ENCODE data around the gene ZBTB7C. TPM values are rescaled to one million over a fixed set of nuclear protein-coding genes. Genes with fewer than 3 reads are reported as not detected.

The ZBTB7C gene
- total RNA-seq, 1 experiment from 2014 or later: not detected

DNA sequence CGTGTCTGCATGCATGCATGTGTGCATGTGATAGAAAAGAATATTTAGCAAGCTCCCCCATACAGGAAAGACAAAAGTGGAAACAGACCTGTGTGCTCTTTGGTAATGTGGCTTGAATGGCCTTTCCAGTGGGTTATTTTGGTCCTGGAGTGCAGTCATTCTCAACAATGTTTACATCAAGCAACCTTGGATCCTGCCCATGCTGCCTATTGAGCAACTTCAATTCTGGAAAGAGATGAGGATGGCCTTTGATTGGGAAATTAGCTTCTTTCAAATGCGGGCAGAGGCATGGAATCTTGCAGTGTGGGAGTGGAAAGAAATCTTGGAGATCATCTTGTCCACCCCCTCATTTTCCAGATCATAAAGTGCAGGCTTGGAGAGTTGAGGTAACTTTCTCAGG is 391.5 kb downstream of the ZBTB7C start:
- intact Hi-C loops (cut with micrococcal nuclease; ENCODE audit: unreplicated experiment): no loop called here
- Mint-ChIP-seq H3K9me3 (ENCODE audit: low read depth, unreplicated experiment) (no peaks in the 10 kb centered on the region), H3K27me3 (ENCODE audit: unreplicated experiment) (peaks cover 90% of the 10 kb centered on the region), H3K4me1 (ENCODE audit: low read depth, unreplicated experiment) (peaks cover 4% of the 10 kb centered on the region), H3K36me3 (ENCODE audit: insufficient read depth, unreplicated experiment) (no peaks in the 10 kb centered on the region), H3K4me3 (ENCODE audit: low read depth, unreplicated experiment) (no peak overlapping the region), H3K27ac (ENCODE audit: unreplicated experiment) (no peak overlapping the region)
- BruUV-seq (replicated peaks): no TSS peak
- TF ChIP-seq, protein P1, sequence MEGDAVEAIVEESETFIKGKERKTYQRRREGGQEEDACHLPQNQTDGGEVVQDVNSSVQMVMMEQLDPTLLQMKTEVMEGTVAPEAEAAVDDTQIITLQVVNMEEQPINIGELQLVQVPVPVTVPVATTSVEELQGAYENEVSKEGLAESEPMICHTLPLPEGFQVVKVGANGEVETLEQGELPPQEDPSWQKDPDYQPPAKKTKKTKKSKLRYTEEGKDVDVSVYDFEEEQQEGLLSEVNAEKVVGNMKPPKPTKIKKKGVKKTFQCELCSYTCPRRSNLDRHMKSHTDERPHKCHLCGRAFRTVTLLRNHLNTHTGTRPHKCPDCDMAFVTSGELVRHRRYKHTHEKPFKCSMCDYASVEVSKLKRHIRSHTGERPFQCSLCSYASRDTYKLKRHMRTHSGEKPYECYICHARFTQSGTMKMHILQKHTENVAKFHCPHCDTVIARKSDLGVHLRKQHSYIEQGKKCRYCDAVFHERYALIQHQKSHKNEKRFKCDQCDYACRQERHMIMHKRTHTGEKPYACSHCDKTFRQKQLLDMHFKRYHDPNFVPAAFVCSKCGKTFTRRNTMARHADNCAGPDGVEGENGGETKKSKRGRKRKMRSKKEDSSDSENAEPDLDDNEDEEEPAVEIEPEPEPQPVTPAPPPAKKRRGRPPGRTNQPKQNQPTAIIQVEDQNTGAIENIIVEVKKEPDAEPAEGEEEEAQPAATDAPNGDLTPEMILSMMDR (IDR thresholded peaks at IDR 0.05; ENCODE audit: unreplicated experiment): no peak
- CTCF ChIA-PET: no interaction called here
- DNase-seq: no peak

- peaks cover 6% of the 10 kb centered on the region for H3K36me3 Mint-ChIP-seq (ENCODE audit: insufficient read depth, unreplicated experiment)
- intact Hi-C loops (cut with micrococcal nuclease; ENCODE audit: unreplicated experiment): no loop called here
- H3K27me3 Mint-ChIP-seq (ENCODE audit: unreplicated experiment): peaks cover 71% of the 10 kb centered on the region
- no peak overlapping the region for H3K27ac Mint-ChIP-seq (ENCODE audit: unreplicated experiment)
- H3K9me3 Mint-ChIP-seq (ENCODE audit: low read depth, unreplicated experiment): no peaks in the 10 kb centered on the region
- no TSS peak for BruUV-seq (replicated peaks)
- TF ChIP-seq, protein P1 (IDR thresholded peaks at IDR 0.05; ENCODE audit: unreplicated experiment): no peak
- CTCF ChIA-PET: no interaction called here
- H3K4me1 Mint-ChIP-seq (ENCODE audit: low read depth, unreplicated experiment): no peaks in the 10 kb centered on the region
- no peak for DNase-seq
- H3K4me3 Mint-ChIP-seq (ENCODE audit: low read depth, unreplicated experiment): no peak overlapping the region
These were observed 396.0 kb downstream of the ZBTB7C start for GRCh38 chr18:48013162-48013561.

DNA sequence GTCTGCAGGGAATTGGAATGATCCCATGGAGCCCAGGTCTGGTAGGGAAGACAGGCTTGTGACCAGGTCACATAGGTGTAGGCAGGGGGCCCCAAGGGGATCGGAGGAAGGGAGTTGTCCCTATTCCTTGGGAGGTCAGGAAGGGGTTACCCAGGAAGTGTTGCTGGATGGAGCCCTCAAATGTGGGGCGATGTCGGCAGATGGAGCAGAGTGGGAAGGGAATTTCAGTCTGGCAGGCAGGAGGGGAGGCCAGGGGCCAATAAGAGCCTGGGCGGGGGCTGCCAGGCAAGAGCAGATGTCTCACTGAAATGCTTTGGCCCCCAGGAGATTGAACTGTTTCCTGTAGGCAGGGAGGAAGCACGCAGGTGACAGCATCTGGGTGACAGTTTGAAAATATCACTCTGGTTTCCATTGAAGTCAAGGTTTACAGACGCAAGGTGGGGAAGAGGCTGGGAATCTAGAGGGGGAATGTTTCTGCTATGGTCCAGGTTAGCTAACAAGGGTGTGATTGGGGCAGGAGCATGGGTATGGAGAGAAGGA is 397.2 kb downstream of the ZBTB7C start:
- Mint-ChIP-seq H3K4me1 (ENCODE audit: low read depth, unreplicated experiment) (no peaks in the 10 kb centered on the region), H3K36me3 (ENCODE audit: insufficient read depth, unreplicated experiment) (peaks cover 7% of the 10 kb centered on the region), H3K9me3 (ENCODE audit: low read depth, unreplicated experiment) (no peaks in the 10 kb centered on the region), H3K27ac (ENCODE audit: unreplicated experiment) (no peak overlapping the region), H3K4me3 (ENCODE audit: low read depth, unreplicated experiment) (no peak overlapping the region), H3K27me3 (ENCODE audit: unreplicated experiment) (peaks cover 60% of the 10 kb centered on the region)
- no TSS peak for BruUV-seq (replicated peaks)
- CTCF ChIA-PET: interaction anchor here (0.6 to 1.1 kb wide), 2 partner anchors 19 to 24 kb away, joined by 3 to 5 read pairs; no protein-coding TSS in a partner anchor
- DNase-seq: no peak
- intact Hi-C loops (cut with micrococcal nuclease; ENCODE audit: unreplicated experiment): no loop called here
- TF ChIP-seq, protein P1 (IDR thresholded peaks at IDR 0.05; ENCODE audit: unreplicated experiment): no peak

DNA sequence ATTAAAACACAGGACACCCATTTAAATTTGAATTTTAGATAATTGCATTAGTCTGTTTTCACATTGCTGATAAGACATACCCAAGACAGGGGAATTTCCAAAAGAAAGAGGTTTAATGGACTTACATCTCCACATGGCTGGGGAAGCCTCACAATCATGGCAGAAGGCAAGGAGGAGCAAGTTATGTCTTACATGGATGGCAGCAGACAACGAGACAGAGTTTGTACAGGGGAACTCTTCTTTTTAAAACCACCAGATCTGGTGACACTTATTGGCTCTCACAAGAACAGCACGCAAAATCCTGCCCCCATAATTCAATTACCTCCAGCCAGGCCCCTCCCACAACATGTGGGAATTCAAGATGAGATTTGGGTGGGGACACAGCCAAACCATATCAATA is 398.9 kb downstream of the ZBTB7C start:
- H3K27ac Mint-ChIP-seq (ENCODE audit: unreplicated experiment): no peak overlapping the region
- no peaks in the 10 kb centered on the region for H3K9me3 Mint-ChIP-seq (ENCODE audit: low read depth, unreplicated experiment)
- peaks cover 10% of the 10 kb centered on the region for H3K36me3 Mint-ChIP-seq (ENCODE audit: insufficient read depth, unreplicated experiment)
- no TSS peak for BruUV-seq (replicated peaks)
- no peaks in the 10 kb centered on the region for H3K4me1 Mint-ChIP-seq (ENCODE audit: low read depth, unreplicated experiment)
- no peak overlapping the region for H3K4me3 Mint-ChIP-seq (ENCODE audit: low read depth, unreplicated experiment)
- TF ChIP-seq, protein P1 (IDR thresholded peaks at IDR 0.05; ENCODE audit: unreplicated experiment): no peak
- CTCF ChIA-PET: no interaction called here
- DNase-seq: no peak
- peaks cover 52% of the 10 kb centered on the region for H3K27me3 Mint-ChIP-seq (ENCODE audit: unreplicated experiment)
- intact Hi-C loops (cut with micrococcal nuclease; ENCODE audit: unreplicated experiment): no loop called here

Measured in Calu3 (cell line).